ENCODE results near the gene SHD. TPM values are rescaled to one million over a fixed set of nuclear protein-coding genes. Genes with fewer than 3 reads are reported as not detected.

The SHD gene
- total and polyA plus RNA-seq, 2 experiments from 2014 or later, result 3.4 TPM; not detected in 1

GRCh38 chr19:4326837-4327251, 47.8 kb downstream of the SHD start:
- Histone ChIP-seq H4K20me1 (ENCODE audit: insufficient read depth, poor library complexity, severe bottlenecking) (no peaks in the 10 kb centered on the region), H2AFZ (no peak overlapping the region), H3K4me3 (no peak overlapping the region), H3K27ac (no peak overlapping the region), H3K36me3 (replicated peaks; ENCODE audit: insufficient read depth, low read depth) (no peaks in the 10 kb centered on the region), H3K4me1 (ENCODE audit: insufficient read depth) (peaks cover 12% of the 10 kb centered on the region), H3K9me3 (ENCODE audit: low read depth) (no peaks in the 10 kb centered on the region), H3K4me2 (peak overlapping the region; percentile 88), H3K9me2 (replicated peaks; ENCODE audit: insufficient read depth) (no peaks in the 10 kb centered on the region), H3K79me2 (no peaks in the 10 kb centered on the region), H3K27me3 (no peaks in the 10 kb centered on the region)
- no peak for DNase-seq (ENCODE audit: low spot score)
- WGBS (ENCODE audit: low lambda C conversion rate, missing lambda C conversion rate), result 19% methylated on average over 24 of the region's 33 CpGs
- TF ChIP-seq CTCF (IDR thresholded peaks at IDR 0.05; ENCODE audit: poor library complexity), result no peak

GRCh38 chr19:4327252-4327876, 48.3 kb downstream of the SHD start:
- DNase-seq (ENCODE audit: low spot score), result peak; percentile 81
- 36% methylated on average over 17 of the region's 30 CpGs for WGBS (ENCODE audit: low lambda C conversion rate, missing lambda C conversion rate)
- TF ChIP-seq CTCF (IDR thresholded peaks at IDR 0.05; ENCODE audit: poor library complexity), result no peak
- no peak for TF ChIP-seq EZH2phosphoT487 (IDR thresholded peaks at IDR 0.05; ENCODE audit: low read depth, severe bottlenecking, unreplicated experiment)
- no peaks in the 10 kb centered on the region for H3K9me3 ChIP-seq (ENCODE audit: low read depth)
- no peaks in the 10 kb centered on the region for H3K9me2 ChIP-seq (replicated peaks; ENCODE audit: insufficient read depth)
- no peak overlapping the region for H3K27ac ChIP-seq
- H3K4me1 ChIP-seq (ENCODE audit: insufficient read depth), result peaks cover 12% of the 10 kb centered on the region
- peak overlapping the region; percentile 88 for H3K4me2 ChIP-seq
- no peaks in the 10 kb centered on the region for H4K20me1 ChIP-seq (ENCODE audit: insufficient read depth, poor library complexity, severe bottlenecking)
- H2AFZ ChIP-seq, result peak overlapping the region; percentile 55
- H3K27me3 ChIP-seq, result no peaks in the 10 kb centered on the region
- no peak overlapping the region for H3K4me3 ChIP-seq
- H3K79me2 ChIP-seq, result no peaks in the 10 kb centered on the region
- no peaks in the 10 kb centered on the region for H3K36me3 ChIP-seq (replicated peaks; ENCODE audit: insufficient read depth, low read depth)

GRCh38 chr19:4327877-4328242, 48.8 kb downstream of the SHD start:
- Histone ChIP-seq H3K27me3 (no peaks in the 10 kb centered on the region), H2AFZ (peak overlapping the region; percentile 55), H3K4me3 (peak overlapping the region; percentile 28), H3K4me1 (ENCODE audit: insufficient read depth) (peaks cover 12% of the 10 kb centered on the region), H3K9me2 (replicated peaks; ENCODE audit: insufficient read depth) (no peaks in the 10 kb centered on the region), H4K20me1 (ENCODE audit: insufficient read depth, poor library complexity, severe bottlenecking) (no peaks in the 10 kb centered on the region), H3K79me2 (no peaks in the 10 kb centered on the region), H3K9me3 (ENCODE audit: low read depth) (no peaks in the 10 kb centered on the region), H3K27ac (peak overlapping the region; percentile 37), H3K4me2 (peak overlapping the region; percentile 88), H3K36me3 (replicated peaks; ENCODE audit: insufficient read depth, low read depth) (no peaks in the 10 kb centered on the region)
- no peak for TF ChIP-seq EZH2phosphoT487 (IDR thresholded peaks at IDR 0.05; ENCODE audit: low read depth, severe bottlenecking, unreplicated experiment)
- no peak for TF ChIP-seq EZH2 (IDR thresholded peaks at IDR 0.05; ENCODE audit: borderline replicate concordance)
- TF ChIP-seq CTCF (IDR thresholded peaks at IDR 0.05; ENCODE audit: poor library complexity), result no peak
- DNase-seq (ENCODE audit: low spot score), result no peak
- 21% methylated on average over 13 of the region's 13 CpGs for WGBS (ENCODE audit: low lambda C conversion rate, missing lambda C conversion rate)

All from hepatocyte (in vitro differentiated cells).